GM12891 (cell line): ENCODE data around the gene PNRC1.
A peak's percentile ranks its signal among the peaks of the same experiment; 100 is the strongest.

Experiments
- DNase-seq: peaks from one replicate; pipeline ENCODE4 v3.0.0; 2011; ENCODE audit warnings: low spot score; ENCODE audit not compliant: insufficient read length
- FAIRE-seq: peaks from 2 replicates; lab custom pipeline; 2011; peaks lifted over from hg19 to GRCh38; lab: Jason Lieb, UNC
- PAX5 ChIP-seq: IDR thresholded peaks from 2 replicates; pipeline ENCODE4 v1.6.1; 2011; ENCODE audit warnings: low read length, moderate library complexity, mild to moderate bottlenecking; ENCODE audit not compliant: insufficient read depth, severe bottlenecking
- POLR2A ChIP-seq: IDR thresholded peaks from 2 replicates; pipeline ENCODE4 v1.6.1; 2011; ENCODE audit warnings: low read depth, low read length, control low read depth
- POLR2AphosphoS5 ChIP-seq: IDR thresholded peaks from 2 replicates; pipeline ENCODE4 v1.6.1; 2011; ENCODE audit warnings: low read depth, low read length, control low read depth
- POU2F2 ChIP-seq: IDR thresholded peaks from 2 replicates; pipeline ENCODE4 v1.6.1; 2011; ENCODE audit warnings: low read depth, mild to moderate bottlenecking, control low read depth, low read length, moderate library complexity
- SPI1 ChIP-seq: IDR thresholded peaks from 2 replicates; pipeline ENCODE4 v1.6.1; 2011; ENCODE audit warnings: low read depth, low read length, control low read depth
- TAF1 ChIP-seq: IDR thresholded peaks from 2 replicates; pipeline ENCODE4 v1.6.1; 2011; ENCODE audit warnings: low read depth, low read length, control low read depth

Gene PNRC1

DNA sequence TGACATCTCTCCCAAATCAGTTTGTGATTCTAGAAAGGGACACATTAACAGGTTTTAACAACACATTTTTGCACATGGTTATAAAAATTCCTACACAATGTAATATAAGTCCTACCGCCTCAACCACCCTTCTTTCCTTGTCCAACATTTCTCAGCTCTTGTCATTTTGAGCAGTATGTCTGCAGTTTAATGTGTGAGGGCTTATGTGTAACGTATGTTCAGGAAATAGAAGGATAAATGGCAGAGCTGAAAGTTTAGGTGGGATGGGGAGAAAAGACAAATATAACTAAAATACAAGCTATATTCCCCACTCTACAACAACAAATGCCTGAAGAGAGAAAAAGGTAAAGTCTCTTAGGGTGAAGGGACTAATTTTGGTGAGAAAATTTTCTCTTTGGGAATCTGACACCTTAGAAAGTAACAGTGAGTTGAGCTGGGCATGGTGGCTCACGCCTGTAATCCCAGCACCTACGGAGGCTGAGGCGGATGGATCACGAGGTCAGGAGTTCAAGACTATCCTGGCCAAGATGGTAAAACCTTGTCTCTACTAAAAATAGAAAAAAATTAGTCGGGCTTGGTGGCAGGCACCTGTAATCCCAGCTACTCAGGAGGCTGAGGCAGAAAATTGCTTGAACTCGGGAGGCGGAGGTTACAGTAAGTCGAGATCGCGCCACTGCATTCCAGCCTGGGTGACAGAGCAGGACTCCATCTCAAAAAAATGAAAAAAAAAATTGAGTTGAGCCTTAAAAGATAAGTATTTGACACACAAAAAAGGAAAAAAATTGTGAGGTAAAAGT, 5.1 kb downstream of the PNRC1 start:
- FAIRE-seq, result no peak
- TF ChIP-seq POLR2AphosphoS5 (peak; percentile 48), POU2F2 (no peak)
- DNase-seq, result no peak

DNA sequence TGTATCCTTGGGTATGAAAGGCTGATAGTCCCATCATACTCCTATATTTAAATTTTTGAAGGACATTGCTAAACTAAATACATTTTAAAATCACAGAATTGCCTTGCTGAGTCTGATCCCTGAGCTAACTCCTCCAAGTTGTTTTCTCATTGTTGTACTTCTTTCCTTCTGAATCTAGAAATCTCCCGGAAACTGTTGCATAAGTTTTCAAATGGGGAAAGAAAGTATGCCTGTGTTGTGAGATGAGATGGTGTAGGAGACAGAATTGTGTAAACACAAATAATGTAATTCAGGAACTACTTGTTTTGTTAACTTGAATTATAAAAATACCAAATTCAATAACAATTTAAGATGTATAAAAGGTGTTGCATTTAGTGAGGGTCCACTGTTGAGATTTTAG, 7.3 kb downstream of the PNRC1 start:
- FAIRE-seq, result no peak
- DNase-seq, result no peak
- TF ChIP-seq PAX5 (no peak), POLR2A (no peak), SPI1 (no peak), POLR2AphosphoS5 (no peak), POU2F2 (no peak), TAF1 (no peak)

DNA sequence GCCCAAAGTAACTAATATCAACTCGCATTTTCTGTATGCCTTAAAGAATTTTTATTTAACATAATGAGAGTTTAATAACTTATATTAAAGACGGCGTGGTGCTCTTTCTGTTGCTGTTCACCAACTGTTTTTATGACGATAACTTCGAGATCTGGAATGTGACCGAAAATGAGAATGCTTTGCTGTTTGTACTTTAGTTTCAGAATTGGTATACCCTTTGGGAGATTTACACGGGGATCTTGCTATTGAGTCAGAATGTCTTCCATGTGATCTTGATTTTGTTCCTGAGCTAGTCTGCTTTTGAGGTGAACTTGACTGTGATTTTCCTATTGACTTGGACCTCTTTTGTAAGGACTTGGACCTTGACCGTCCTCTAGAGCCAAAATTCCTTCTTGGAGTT, 17.9 kb downstream of the PNRC1 start:
- FAIRE-seq (no peak), DNase-seq (no peak)
- TF ChIP-seq POLR2AphosphoS5, result no peak
- TF ChIP-seq SPI1, result no peak
- TF ChIP-seq PAX5, result no peak
- TF ChIP-seq POLR2A, result no peak
- TF ChIP-seq TAF1, result no peak
- TF ChIP-seq POU2F2, result no peak

DNA sequence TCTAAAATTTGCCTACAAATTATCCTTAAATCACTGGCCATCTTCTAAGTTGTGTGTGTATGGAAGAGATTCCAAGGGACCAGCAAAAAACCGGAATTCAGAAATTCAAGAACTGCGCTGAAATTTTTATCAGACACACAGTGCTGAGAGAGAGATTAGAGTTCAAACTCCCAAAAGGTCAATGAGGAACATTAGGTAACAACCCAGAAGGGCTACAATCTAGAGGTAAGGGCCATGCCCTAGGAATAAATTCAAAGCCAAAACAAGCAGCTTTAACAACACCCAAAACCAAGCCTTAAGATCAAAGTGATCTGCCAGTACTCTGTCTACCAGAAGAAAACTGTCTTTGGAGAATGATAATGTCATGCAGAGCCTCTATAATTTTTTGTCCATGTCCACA, 19.6 kb downstream of the PNRC1 start:
- FAIRE-seq, result no peak
- TF ChIP-seq TAF1 (no peak), POLR2A (no peak), POU2F2 (no peak), SPI1 (no peak), PAX5 (no peak), POLR2AphosphoS5 (no peak)
- no peak for DNase-seq

DNA sequence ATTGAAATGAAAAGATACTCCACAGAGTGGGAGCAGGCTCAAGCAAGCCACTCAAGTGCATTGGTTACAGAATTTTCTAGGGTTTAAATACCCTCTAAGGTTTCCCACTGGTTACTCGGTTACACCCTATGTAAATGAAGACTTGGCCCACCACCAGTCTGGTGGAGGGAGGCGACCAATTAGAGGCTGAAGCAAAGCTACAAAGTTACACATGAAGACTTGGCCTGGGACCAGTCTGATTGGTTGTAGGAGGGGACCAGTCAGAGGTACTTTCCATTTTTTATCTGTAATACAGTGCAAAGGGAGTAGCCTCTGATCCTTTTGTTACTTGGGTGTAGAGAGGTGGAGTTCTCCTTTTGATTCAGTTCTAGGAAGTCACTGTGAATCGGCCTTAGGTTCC, 29.7 kb downstream of the PNRC1 start:
- no peak for DNase-seq
- no peak for FAIRE-seq
- TF ChIP-seq TAF1 (no peak), PAX5 (no peak), POU2F2 (no peak), POLR2AphosphoS5 (no peak), POLR2A (no peak), SPI1 (no peak)

DNA sequence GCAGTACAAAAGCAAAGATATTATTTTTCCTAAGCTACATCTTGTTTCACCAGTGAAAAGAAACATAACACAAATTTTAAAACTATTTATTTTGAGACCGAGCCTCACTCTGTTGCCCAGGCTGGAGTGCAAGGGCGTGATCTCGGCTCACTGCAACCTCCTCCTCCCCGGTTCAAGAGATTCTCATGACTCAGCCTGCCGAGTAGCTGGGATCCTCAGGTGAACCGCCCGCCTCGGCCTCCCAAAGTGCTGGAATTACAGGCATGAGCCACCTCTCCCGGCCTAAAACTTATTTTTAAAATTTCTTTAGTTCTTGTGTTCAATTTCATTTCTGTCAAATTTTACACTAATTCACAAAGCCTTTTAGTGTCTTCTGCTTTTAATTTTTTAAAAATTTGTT, 31.4 kb downstream of the PNRC1 start:
- FAIRE-seq (no peak), DNase-seq (no peak)
- TF ChIP-seq POLR2AphosphoS5 (no peak), PAX5 (no peak), POU2F2 (no peak), SPI1 (no peak), TAF1 (no peak), POLR2A (no peak)

DNA sequence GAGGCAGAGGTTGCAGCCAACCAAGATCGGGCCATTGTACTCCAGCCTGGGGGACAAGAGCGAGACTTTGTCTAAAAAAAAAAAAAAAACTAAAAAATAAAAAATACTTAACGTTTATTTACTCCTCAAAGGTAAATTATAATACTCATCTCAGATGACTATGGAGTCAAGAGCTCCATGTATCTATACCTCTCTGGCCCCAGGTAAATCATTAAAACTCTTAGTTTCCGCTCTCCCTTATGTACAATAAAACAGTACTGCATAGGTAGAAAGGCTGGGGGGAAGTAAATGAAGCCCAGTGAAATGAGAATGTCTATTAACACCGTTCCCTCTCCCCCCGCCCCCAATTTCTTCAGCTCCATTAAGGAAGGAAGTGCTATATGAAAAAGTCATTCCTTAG, 36.2 kb downstream of the PNRC1 start:
- FAIRE-seq (no peak), DNase-seq (no peak)
- TF ChIP-seq POLR2A (no peak), POU2F2 (no peak), TAF1 (no peak), PAX5 (no peak), POLR2AphosphoS5 (no peak)

DNA sequence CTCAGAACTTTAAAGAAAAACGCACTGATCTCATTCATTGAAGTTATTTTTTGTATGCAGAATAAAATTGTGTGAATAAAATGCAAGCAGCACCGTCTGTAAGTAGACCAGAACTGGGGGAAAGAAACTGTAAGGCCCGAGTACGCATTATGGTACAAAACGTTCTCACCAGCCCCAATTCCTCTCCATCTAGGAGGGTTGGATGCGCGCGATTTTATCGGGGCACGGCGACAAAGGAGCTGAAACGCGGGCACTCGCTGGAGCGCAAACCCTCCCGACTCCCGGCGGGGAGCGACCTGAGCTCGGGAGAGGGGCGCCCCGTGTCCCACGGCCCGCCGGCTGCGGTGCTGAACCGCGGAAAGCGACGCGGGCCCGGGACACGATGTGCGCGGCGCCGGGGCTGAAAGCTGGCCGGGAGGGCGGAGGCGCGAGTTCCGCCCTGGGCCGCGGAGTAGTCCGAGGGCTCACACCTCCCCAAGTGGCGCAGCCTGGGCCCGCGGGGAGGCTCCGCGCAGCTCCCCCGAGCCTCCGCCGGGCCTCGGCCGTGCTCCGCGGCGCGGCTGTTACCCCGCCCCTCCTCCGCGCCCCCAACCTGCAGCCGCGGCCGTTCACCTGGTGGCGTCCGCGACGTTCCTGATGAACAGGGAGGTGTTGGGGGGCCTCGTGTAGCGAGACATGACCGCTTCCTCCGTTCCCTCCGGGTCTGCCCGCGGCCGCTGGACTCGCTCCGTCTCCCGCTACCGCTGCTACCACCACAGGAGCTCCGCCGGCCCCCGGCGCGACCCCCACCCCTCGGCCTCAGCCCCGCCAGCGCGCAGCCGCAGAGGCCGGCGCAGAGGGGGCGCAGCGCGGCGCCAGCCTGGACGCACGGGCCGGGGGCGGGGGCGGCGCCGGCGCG, 36.9 kb downstream of the PNRC1 start, which contains the start of gene SRSF12:
SRSF12 (minus strand) TSS at position 861 of the 898 bp plus-strand sequence; CDS start at position 677, 184 bp downstream.
- DNase-seq, result peak; percentile 87
- FAIRE-seq, result peak; percentile 93
- no peak for TF ChIP-seq POLR2A
- no peak for TF ChIP-seq POLR2AphosphoS5
- no peak for TF ChIP-seq POU2F2
- peak; percentile 11; the same call in 1 of the 2 replicates for TF ChIP-seq SPI1
- TF ChIP-seq PAX5, result no peak

DNA sequence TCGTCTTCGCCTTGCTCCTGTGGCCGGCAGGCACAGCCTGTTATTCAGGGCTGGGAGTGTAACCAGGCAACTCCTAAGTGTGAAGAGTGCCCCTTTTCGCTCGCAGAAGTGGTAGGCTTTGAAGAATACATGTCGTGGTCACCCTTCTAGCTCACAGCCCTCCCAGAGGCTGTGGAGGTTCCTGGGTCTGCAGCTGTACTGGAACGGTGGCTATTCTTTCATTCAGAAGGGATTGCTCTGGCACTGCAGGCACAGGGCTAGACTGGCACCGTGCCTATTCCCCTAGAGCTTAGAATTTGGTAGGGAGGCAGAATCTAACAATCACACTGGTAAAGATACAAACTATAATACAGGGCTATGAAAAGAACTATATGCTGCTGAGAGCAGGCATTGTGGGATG, 38.4 kb downstream of the PNRC1 start:
- TF ChIP-seq POU2F2, result no peak
- no peak for TF ChIP-seq SPI1
- TF ChIP-seq POLR2A, result no peak
- no peak for TF ChIP-seq POLR2AphosphoS5
- no peak for TF ChIP-seq TAF1
- no peak for TF ChIP-seq PAX5
- peak; percentile 5 for FAIRE-seq

DNA sequence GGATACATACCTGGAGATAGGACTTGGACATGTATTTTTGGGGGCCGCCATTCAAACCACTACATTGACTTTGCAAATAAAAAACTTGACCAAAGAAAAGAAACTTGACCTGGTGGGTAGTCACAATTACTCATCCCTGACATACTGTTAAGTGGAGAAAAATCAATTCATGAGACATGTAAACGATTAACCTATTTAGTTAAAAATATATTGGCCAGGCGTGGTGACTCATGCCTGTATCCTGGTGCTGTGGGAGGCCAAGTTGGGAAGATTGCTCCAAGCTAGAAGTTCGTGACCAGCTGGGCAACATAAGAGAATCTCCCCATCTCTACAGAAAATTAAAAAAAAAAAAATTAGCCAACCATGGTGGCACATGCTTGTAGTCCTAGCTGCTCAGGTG, 39.8 kb downstream of the PNRC1 start:
- no peak for DNase-seq
- TF ChIP-seq SPI1 (no peak), TAF1 (no peak), POU2F2 (no peak)
- FAIRE-seq, result no peak

More for the DNA sequence above, 38.4 kb downstream of the PNRC1 start:
- DNase-seq, result no peak
